Measurements from ENCODE around the gene ZFP69B. TPM values are rescaled to one million over a fixed set of nuclear protein-coding genes. Genes with fewer than 3 reads are reported as not detected.

Gene ZFP69B
- polyA plus RNA-seq, 1 of the 3 experiments (the other 2 are of a cell fraction) = 1.7 TPM

DNA sequence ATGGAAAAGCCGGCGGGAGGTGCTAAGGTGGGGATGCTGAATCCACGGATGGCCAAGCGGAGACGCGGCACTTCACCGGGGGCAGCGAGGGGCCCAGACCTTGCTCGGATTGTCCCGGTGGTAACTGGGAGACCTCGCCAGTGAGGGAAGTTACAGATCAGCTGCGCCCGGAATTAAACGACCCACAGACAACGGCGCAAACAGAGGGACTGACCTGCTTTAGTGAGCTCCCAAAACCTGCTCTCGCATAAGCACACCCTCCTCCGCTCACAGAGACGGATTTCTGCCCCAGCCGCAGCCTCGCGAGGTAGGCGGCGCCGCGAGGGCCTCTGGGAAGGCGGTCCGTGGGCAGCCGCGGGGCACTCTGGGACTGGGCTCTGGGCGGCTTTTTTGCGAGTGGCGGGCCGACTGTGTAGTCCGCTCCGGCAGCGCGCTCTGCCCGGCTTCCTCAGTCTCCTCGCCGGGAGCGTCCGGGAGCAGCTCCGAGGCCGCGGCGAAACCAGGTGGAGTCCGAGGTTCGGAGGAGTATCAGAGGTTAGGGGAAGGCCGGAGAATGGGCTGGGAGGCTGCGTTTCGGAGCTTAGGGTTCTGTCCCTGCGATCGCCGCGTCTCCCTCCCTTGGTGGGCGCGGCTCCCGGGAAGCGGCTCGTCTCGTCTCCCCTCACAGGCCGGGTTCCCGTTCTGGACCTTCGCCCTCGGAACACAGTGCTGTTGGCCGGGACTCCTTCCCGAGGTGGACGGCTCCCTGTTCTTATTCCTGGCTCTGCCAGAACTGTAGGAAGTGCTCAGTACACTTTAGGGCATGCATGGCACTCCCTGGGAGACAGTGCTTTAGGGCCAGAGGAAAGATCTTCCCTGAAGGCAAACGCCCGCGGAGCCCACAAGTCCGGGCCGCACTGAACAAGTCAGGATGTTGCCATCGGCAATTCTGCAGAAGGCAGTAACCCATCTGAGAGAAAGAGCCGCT is 58.4 kb downstream of the ZFP69B start, which contains the start of gene EXO5:
EXO5 (plus strand) TSS at position 393 of the 967 bp plus-strand sequence. CDS start 5,778 bp downstream, outside the sequence.
- POLR2A ChIA-PET = interaction anchor here (0.5 to 1.8 kb wide), 7 partner anchors 8 to 271 kb away, joined by 3 to 13 read pairs (median 4); partner anchors contain the start of genes ZFP69, ZFP69B and ZNF684
- Histone ChIP-seq H3K4me1 (ENCODE audit: control insufficient read depth in 1 of 2, insufficient read depth in 2 of 2, low read depth in 1 of 2, low read length in 1 of 2) (peaks cover 0 to 5% of the 10 kb centered on the region in 2 experiments; a peak in 1 of 4 replicates), H3K9ac (peak within 1 kb of the TSS; percentile 76), H3K27me3 (ENCODE audit: insufficient read depth) (no peaks in the 10 kb centered on the region), H3K9me3 (no peaks in the 10 kb centered on the region), H3K27ac (ENCODE audit: low read depth in 2 of 2, low read length in 1 of 2) (peak within 1 kb of the TSS; percentile 47 to 84; a peak in 3 of 4 replicates), H3F3A (replicated peaks; ENCODE audit: insufficient read depth) (no peaks in the 10 kb centered on the region), H3K9me2 (no peaks in the 10 kb centered on the region), H3K4me2 (peak within 1 kb of the TSS; percentile 97), H3K36me3 (replicated peaks in 1 of 2; ENCODE audit: control insufficient read depth in 1 of 2, insufficient read depth in 2 of 2, low read length in 1 of 2) (peaks cover 0 to 14% of the 10 kb centered on the region in 2 experiments), H3K79me2 (ENCODE audit: insufficient read depth) (peaks cover 26% of the 10 kb centered on the region; the same call in 1 of the 2 replicates), H4K20me1 (ENCODE audit: insufficient read depth) (no peaks in the 10 kb centered on the region), H3K4me3 (ENCODE audit: low read depth in 2 of 2, low read length in 1 of 2) (peak within 1 kb of the TSS; percentile 60 to 68), H2AFZ (ENCODE audit: low read depth) (peak within 1 kb of the TSS; percentile 98)
- 2% methylated on average over 41 of the region's 76 CpGs for WGBS (ENCODE audit: low lambda C conversion rate)
- peak; percentile 88 for DNase-seq
- CTCF ChIA-PET = interaction anchor here (1.4 to 1.8 kb wide), 2 partner anchors 24 to 104 kb away, joined by 3 to 11 read pairs; no protein-coding TSS in a partner anchor
- no peak for TF ChIP-seq NRF1 (IDR thresholded peaks at IDR 0.05; ENCODE audit: low read depth, low read length)
- TF ChIP-seq FOXM1 (IDR thresholded peaks at IDR 0.05; ENCODE audit: low read depth) = no peak
- TF ChIP-seq ELF1 (IDR thresholded peaks at IDR 0.05) = peak; percentile 42; the same call in 1 of the 2 replicates
- no peak for TF ChIP-seq YY1 (IDR thresholded peaks at IDR 0.05; ENCODE audit: low read depth)
- no peak for TF ChIP-seq FOXJ3 (CRISPR knock-in tag; IDR thresholded peaks at IDR 0.05)
- TF ChIP-seq RFX5 (IDR thresholded peaks at IDR 0.05; ENCODE audit: low read length) = no peak
- no peak for TF ChIP-seq EZH2phosphoT487 (IDR thresholded peaks at IDR 0.05; ENCODE audit: borderline replicate concordance, low read depth)
- no peak for TF ChIP-seq GATA2 (CRISPR knock-in tag; IDR thresholded peaks at IDR 0.05)
- TF ChIP-seq USF2 (IDR thresholded peaks at IDR 0.05; ENCODE audit: borderline replicate concordance, low read depth, low read length) = no peak
- TF ChIP-seq MAX (IDR thresholded peaks at IDR 0.05; ENCODE audit: low read depth) = peak; percentile 96
- no peak for TF ChIP-seq PBX3 (IDR thresholded peaks at IDR 0.05)
- TF ChIP-seq CHD2 (IDR thresholded peaks at IDR 0.05; ENCODE audit: low read length, partially characterized antibody) = peak; percentile 98
- no peak for TF ChIP-seq MEF2A (IDR thresholded peaks at IDR 0.05; ENCODE audit: borderline replicate concordance, low read depth)
- TF ChIP-seq RAD21 (IDR thresholded peaks at IDR 0.05; ENCODE audit: low read length) = no peak
- no peak; the same call in 1 of the 2 replicates for TF ChIP-seq RCOR1 (IDR thresholded peaks at IDR 0.05; ENCODE audit: low read length)
- TF ChIP-seq REST (IDR thresholded peaks at IDR 0.05; ENCODE audit: low read depth, low read length) = peak; percentile 7; the same call in 1 of the 2 replicates
- no peak for TF ChIP-seq RXRA (IDR thresholded peaks at IDR 0.05; ENCODE audit: borderline replicate concordance, low read depth)
- TF ChIP-seq SMC3 (IDR thresholded peaks at IDR 0.05; ENCODE audit: low read depth, low read length) = no peak
- no peak for TF ChIP-seq EP300 (IDR thresholded peaks at IDR 0.05; ENCODE audit: borderline replicate concordance in 1 of 2, low read depth in 1 of 2, low read length in 1 of 2)
- TF ChIP-seq IRF3 (IDR thresholded peaks at IDR 0.05; ENCODE audit: low read depth, low read length) = no peak
- peak; percentile 26; the same call in 1 of the 2 replicates for TF ChIP-seq TCF12 (IDR thresholded peaks at IDR 0.05)
- no peak for TF ChIP-seq JUND (IDR thresholded peaks at IDR 0.05)
- TF ChIP-seq TEAD4 (IDR thresholded peaks at IDR 0.05; ENCODE audit: borderline replicate concordance, insufficient read depth) = no peak
- peak; percentile 75 for TF ChIP-seq MXI1 (IDR thresholded peaks at IDR 0.05; ENCODE audit: low read depth, low read length)
- peak; percentile 84 for TF ChIP-seq SIN3A (IDR thresholded peaks at IDR 0.05; ENCODE audit: borderline replicate concordance, low read depth, low read length)

Data from SK-N-SH (cell line).